K562 (cell line): Measurements from ENCODE around the gene FHDC1. TPM values are rescaled to one million over a fixed set of nuclear protein-coding genes. Genes with fewer than 3 reads are reported as not detected.
A peak's percentile ranks its signal among the peaks of the same experiment; 100 is the strongest.

Experiments
- ATAC-seq: fragments of 200-7000 bp; cut with Tn5 transposase; 3 replicates; pipeline ENCODE4 v1.9.1; 2020; ENCODE audit warnings: moderate library complexity
- BruUV-seq: library from RNA; stranded (reverse); fragments of 400-500 nt; replicated peaks from 2 replicates; lab custom pipeline; 2021; lab: Mats Ljungman, UMichigan
- CTCF ChIA-PET: fragments of 300-600 bp; formaldehyde crosslinking; extraction: SDS; loops from one replicate; lab custom pipeline; 2021; ENCODE audit warnings: low intra/inter-chr PET ratio; lab: Yijun Ruan, JAX
- POLR2A ChIA-PET: fragments of 300-600, 350-650 bp; sonication (Branson Sonifier 250); formaldehyde crosslinking; extraction: SDS; loops from one replicate; lab custom pipeline; 2021; ENCODE audit warnings: antibody characterized with exemption, inconsistent platforms; lab: Yijun Ruan, JAX
- DNase-seq, 4 experiments: peaks; one replicate each; pipeline versions ENCODE4 v3.0.0 to v3.0.0-alpha.2; 2011 to 2018; ENCODE audit warnings: low spot score in 3 of 4, mixed read lengths in 3 of 4; ENCODE audit errors: extremely low read depth in 1 of 4
- FAIRE-seq: peaks from 2 replicates; lab custom pipeline; 2011; peaks lifted over from hg19 to GRCh38; lab: Jason Lieb, UNC
- H2AFZ ChIP-seq: 2 replicates; pipeline ENCODE4 v1.6.0; 2011; ENCODE audit warnings: low read depth, low read length, control low read depth, inconsistent platforms
- H3K27ac ChIP-seq: fragments of 200-600 bp; 3 replicates; pipeline ENCODE4 v1.8.0; 2011; ENCODE audit warnings: low read depth, mild to moderate bottlenecking, control low read depth, inconsistent platforms, low read length, moderate library complexity, mixed read lengths; ENCODE audit errors: extremely low read depth
- H3K27me3 ChIP-seq, 2 experiments: fragments of 300-600 bp in 1 of 2; 2 replicates in 1 of 2; 3 replicates in 1 of 2; pipeline versions ENCODE4 v1.6.0 to v1.8.0; 2011; ENCODE audit warnings: inconsistent platforms in 2 of 2, low read length in 2 of 2, mild to moderate bottlenecking in 1 of 2, mixed read lengths in 1 of 2, moderate library complexity in 1 of 2; ENCODE audit not compliant: control insufficient read depth in 2 of 2, insufficient read depth in 2 of 2
- H3K36me3 ChIP-seq: fragments of 300-600 bp; 3 replicates; pipeline ENCODE4 v1.8.0; 2011; ENCODE audit warnings: mild to moderate bottlenecking, low read length, inconsistent platforms; ENCODE audit not compliant: control insufficient read depth, insufficient read depth
- H3K4me1 ChIP-seq, 2 experiments: fragments of 200-600 bp in 1 of 2; replicated peaks in 1 of 2; 2 replicates in 1 of 2; 3 replicates in 1 of 2; pipeline versions ENCODE4 v1.5.1 to v1.8.0; 2011; ENCODE audit warnings: inconsistent platforms in 2 of 2, low read length in 2 of 2, mild to moderate bottlenecking in 1 of 2, mixed read lengths in 1 of 2, moderate library complexity in 1 of 2; ENCODE audit not compliant: control insufficient read depth in 2 of 2, insufficient read depth in 2 of 2
- H3K4me2 ChIP-seq: 2 replicates; pipeline ENCODE4 v1.6.1; 2011; ENCODE audit warnings: low read length, control low read depth, inconsistent platforms, mixed read lengths; ENCODE audit not compliant: insufficient read depth
- H3K4me3 ChIP-seq: fragments of 200-600 bp; sonication (generic), shearing (Covaris generic); 2 replicates; pipeline ENCODE4 v1.5.1; 2016; ENCODE audit warnings: control low read depth, inconsistent platforms
- H3K79me2 ChIP-seq: fragments of 200-600 bp; 3 replicates; pipeline ENCODE4 v1.8.0; 2011; ENCODE audit warnings: low read length, inconsistent platforms; ENCODE audit not compliant: control insufficient read depth, insufficient read depth
- H3K9ac ChIP-seq, 2 experiments: 2 replicates each; pipeline versions ENCODE4 v1.6.0 to v1.6.1; 2011; ENCODE audit warnings: low read depth in 2 of 2, low read length in 2 of 2, control low read depth in 1 of 2, inconsistent platforms in 1 of 2, mild to moderate bottlenecking in 1 of 2, mixed read lengths in 1 of 2; ENCODE audit not compliant: insufficient read depth in 1 of 2
- H3K9me1 ChIP-seq: one replicate; pipeline ENCODE4 v1.6.0; 2011; ENCODE audit warnings: inconsistent platforms, mild to moderate bottlenecking, low read length, moderate library complexity; ENCODE audit not compliant: control insufficient read depth, insufficient read depth
- H3K9me3 ChIP-seq: replicated peaks from 2 replicates; pipeline ENCODE4 v1.5.1; 2011; ENCODE audit warnings: low read depth, low read length, inconsistent platforms; ENCODE audit not compliant: control insufficient read depth, insufficient read depth
- H4K20me1 ChIP-seq: replicated peaks from 2 replicates; pipeline ENCODE4 v1.6.1; 2011; ENCODE audit warnings: low read length, inconsistent platforms, mixed read lengths; ENCODE audit not compliant: control insufficient read depth, insufficient read depth
- GATA2 ChIP-seq: sonication (generic); formaldehyde crosslinking; IDR thresholded peaks from 2 replicates; pipeline ENCODE4 v1.4.0; 2020; ENCODE audit warnings: mild to moderate bottlenecking, missing genetic modification reagents
- HMGXB4 ChIP-seq: sonication (generic); formaldehyde crosslinking; IDR thresholded peaks from 2 replicates; pipeline ENCODE4 v1.8.1; 2023; ENCODE audit warnings: mild to moderate bottlenecking, missing genetic modification reagents
- NR3C1 ChIP-seq: sonication (generic); formaldehyde crosslinking; IDR thresholded peaks from 2 replicates; pipeline ENCODE4 v1.8.1; 2022; ENCODE audit warnings: missing genetic modification reagents
- PBX2 ChIP-seq, 2 experiments: IDR thresholded peaks in 1 of 2; conservative IDR thresholded peaks in 1 of 2; 2 replicates each; pipeline ENCODE4 v1.6.1; 2016; ENCODE audit warnings: low read depth in 2 of 2, mild to moderate bottlenecking in 1 of 2, missing compliant biosample characterization in 1 of 2, missing genetic modification characterization in 1 of 2, moderate library complexity in 1 of 2
- PRMT5 ChIP-seq: sonication (generic); formaldehyde crosslinking; IDR thresholded peaks from 2 replicates; pipeline ENCODE4 v1.5.0; 2020; ENCODE audit warnings: missing genetic modification reagents
- SRF ChIP-seq, 2 experiments: fragments of 250-450, 450-650 bp in 1 of 2; sonication (Bioruptor Pico) in 1 of 2; sonication (generic) in 1 of 2; formaldehyde crosslinking; IDR thresholded peaks; 2 replicates each; pipeline versions ENCODE4 v1.5.0 to v1.5.1; 2020 to 2022; ENCODE audit warnings: mild to moderate bottlenecking in 1 of 2, missing genetic modification reagents in 1 of 2
- TBL1XR1 ChIP-seq, 2 experiments: IDR thresholded peaks; 2 replicates each; pipeline ENCODE4 v1.6.1; 2012; ENCODE audit warnings: improper control_type of control experiment in 2 of 2, low read length in 2 of 2, mild to moderate bottlenecking in 1 of 2
- XRCC5 ChIP-seq: fragments of 200-400 bp; formaldehyde crosslinking; IDR thresholded peaks from 2 replicates; pipeline ENCODE4 v1.6.1; 2017; ENCODE audit warnings: low read depth, mild to moderate bottlenecking, low read length
- ZC3H4 ChIP-seq: sonication (generic); formaldehyde crosslinking; IDR thresholded peaks from 2 replicates; pipeline ENCODE4 v1.9.0; 2021; ENCODE audit warnings: missing genetic modification reagents, borderline replicate concordance
- ZNF23 ChIP-seq: fragments of 250-450 bp; sonication (Bioruptor Pico); IDR thresholded peaks from 2 replicates; pipeline ENCODE4 v1.4.0; 2020; ENCODE audit warnings: mild to moderate bottlenecking
- ZNF239 ChIP-seq: fragments of 250-450 bp; sonication (Bioruptor Pico); IDR thresholded peaks from 2 replicates; pipeline ENCODE4 v1.4.0; 2020; ENCODE audit warnings: mild to moderate bottlenecking
- ZNF274 ChIP-seq: IDR thresholded peaks from 2 replicates; pipeline ENCODE4 v1.6.1; 2011; ENCODE audit warnings: low read depth, mild to moderate bottlenecking, low read length, moderate library complexity, borderline replicate concordance
- WGBS: fragments of 100-300 bp; shearing (Covaris generic); methylation state at CpG from one replicate; pipeline ENCODE4 v1.1.6; 2016; ENCODE audit warnings: low coverage, mixed read lengths; ENCODE audit not compliant: insufficient coverage; ENCODE audit errors: missing lambda C conversion rate; 5-methylcytosine and 5-hydroxymethylcytosine counted together
- in situ Hi-C: fragments of 300-500 bp; cut with MboI; formaldehyde crosslinking; loops from 4 replicates; pipeline ENCODE4 v1.15.0; 2018; ENCODE audit warnings: inconsistent platforms, mixed read lengths
- intact Hi-C: fragments of 100-400 bp; cut with micrococcal nuclease; formaldehyde crosslinking; loops from 2 replicates; pipeline ENCODE4 v1.14.2; 2022
- polyA plus RNA-seq, 8 experiments: library from polyadenylated mRNA; depleted of rRNA in 4 of 8; stranded (reverse) in 5 of 8; unstranded in 3 of 8; fragments of >200 nt; fragmentation: Nextera tagmentation in 2 of 8; fragmentation: Illumina TruSeq in 1 of 8; extraction: Ambion mirVana in 2 of 8; extraction: Trizol in 1 of 8; gene quantifications; 2 replicates each; pipeline versions ENCODE4 v1.2.1 to v1.2.3, GENCODE V29; 2011 to 2014; ENCODE audit warnings: inconsistent platforms in 1 of 8, missing spikeins in 1 of 8
- total RNA-seq, 7 experiments: library from RNA; depleted of rRNA in 6 of 7; stranded (reverse); fragments of >200 nt in 6 of 7; fragmentation: Illumina TruSeq in 2 of 7; extraction: Trizol in 2 of 7; gene quantifications; 2 replicates each; pipeline versions ENCODE4 v1.2.1 to v1.2.3, GENCODE V29; 2011 to 2021; ENCODE audit warnings: low replicate concordance in 1 of 7

The FHDC1 gene
- total and polyA plus RNA-seq, 9 of the 15 experiments (the other 6 are each of a cell fraction or from before 2014, with no cell fraction given) = 0.01 to 0.43 (median 0.07) TPM

GRCh38 chr4:152999346-153000075, 63.4 kb downstream of the FHDC1 start (continued):
- TF ChIP-seq PBX2 (CRISPR knock-in tag; IDR thresholded peaks at IDR 0.05; ENCODE audit: low read depth) (no peak), PBX2 (tag; conservative IDR thresholded peaks at IDR 0.05; ENCODE audit: low read depth) (0 out of 2 replicates have a peak, but pooled peaks have one; percentile 24), ZNF23 (no peak)

- WGBS = 0% methylated on average over 1 of the region's 1 CpG
- Histone ChIP-seq H4K20me1 (0 out of 2 replicates have a peak, but pooled peaks cover 3% of the 10 kb centered on the region), H3K79me2 (no peaks in the 10 kb centered on the region), H3K4me1 (no peaks in the 10 kb centered on the region; a peak in 1 of 5 replicates), H3K4me3 (no peak overlapping the region), H3K36me3 (no peaks in the 10 kb centered on the region), H3K9me3 (no peaks in the 10 kb centered on the region), H3K27me3 (peaks cover 36 to 76% of the 10 kb centered on the region in 2 experiments), H3K4me2 (no peak overlapping the region), H3K9ac (no peak overlapping the region), H3K27ac (no peak overlapping the region), H2AFZ (no peak overlapping the region), H3K9me1 (no peaks in the 10 kb centered on the region)
- FAIRE-seq (no peak), ATAC-seq (no peak), DNase-seq (no peak)
- intact Hi-C loops = loop anchor here (5.0 kb wide), 1 partner anchor 57 kb away; no protein-coding TSS in a partner anchor
- POLR2A ChIA-PET = interaction anchor here (1.4 kb wide), 1 partner anchor 10 kb away, joined by 4 read pairs; no protein-coding TSS in a partner anchor
- no TSS peak for BruUV-seq
- CTCF ChIA-PET = no interaction called here
- TF ChIP-seq GATA2 (CRISPR knock-in tag) (no peak), TBL1XR1 (IDR thresholded peaks at IDR 0.05; ENCODE audit: low read length in 2 of 2) (no peak), XRCC5 (no peak), NR3C1 (CRISPR knock-in tag) (no peak), PRMT5 (CRISPR knock-in tag) (no peak), ZNF239 (no peak), ZC3H4 (CRISPR knock-in tag) (no peak), HMGXB4 (CRISPR knock-in tag) (no peak), SRF (CRISPR knock-in tag; IDR thresholded peaks at IDR 0.05) (no peak), ZNF274 (no peak)
- in situ Hi-C loops = no loop called here
Measured at GRCh38 chr4:153000076-153000420, 63.9 kb downstream of the FHDC1 start.
